Pancreas (tissue), 10 donors: ENCODE measurements around the gene CACNA1C. TPM values are rescaled to one million over a fixed set of nuclear protein-coding genes. Genes with fewer than 3 reads are reported as not detected.

Experiments used
- ATAC-seq, 4 donors: fragments of 200-7000 bp; cut with Tn5 transposase; one replicate each; pipeline versions ENCODE4 v1.8.0 to v1.9.1; 2020; ENCODE audit warnings: mild to moderate bottlenecking in 4 of 4, moderate library complexity in 4 of 4
- DNase-seq, 6 donors: peaks; one replicate each; pipeline ENCODE4 v3.0.0-alpha.2; 2020
- FAIRE-seq: peaks from 2 replicates; lab custom pipeline; 2012; peaks lifted over from hg19 to GRCh38; lab: Jason Lieb, UNC
- H3K27ac ChIP-seq, 4 donors: fragments of 200-600 bp; sonication (generic); 1 replicate in 3 of 4; 2 replicates in 1 of 4; pipeline versions ENCODE4 v1.5.0 to v1.8.0; 2020
- H3K27me3 ChIP-seq, 4 donors: fragments of 200-600 bp; one replicate each; pipeline ENCODE4 v1.8.0; 2021
- H3K36me3 ChIP-seq, 3 donors: fragments of 200-600 bp; sonication (generic) in 1 of 3; one replicate each; pipeline versions ENCODE4 v1.5.0 to v1.8.0; 2020 to 2021
- H3K4me1 ChIP-seq, 3 donors: fragments of 200-600 bp; one replicate each; pipeline ENCODE4 v1.8.0; 2021
- H3K4me3 ChIP-seq, 4 donors: fragments of 200-600 bp; sonication (generic) in 2 of 4; one replicate each; pipeline versions ENCODE4 v1.5.0 to v1.8.0; 2020 to 2021
- H3K9me3 ChIP-seq, 4 donors: fragments of 200-600 bp; one replicate each; pipeline ENCODE4 v1.8.0; 2021
- WGBS, 2 donors: extraction: QIAGEN DNeasy Blood & Tissue Kit; methylation state at CpG; one replicate each; pipeline ENCODE4 v1.1.7; 2013; 5-methylcytosine and 5-hydroxymethylcytosine counted together
- intact Hi-C, 3 donors: fragments of 100-400 bp; cut with DNase I; formaldehyde crosslinking; loops; one replicate each; pipeline versions ENCODE4 v1.11.1 to v1.14.2; 2022
- polyA plus RNA-seq, 2 donors: library from polyadenylated mRNA; stranded (reverse); fragments of 200-250 nt; gene quantifications; one replicate each; pipeline ENCODE4 v1.2.3, GENCODE V29; 2013
- total RNA-seq, 6 donors: library from RNA; stranded (reverse); fragmentation: NEBNext Ultra II Directional in 4 of 6; extraction: Animal tissue kit (Norgen Biotek cat#: 25700) in 4 of 6; gene quantifications; one replicate each; pipeline versions ENCODE4 v1.2.1 to v1.2.4, GENCODE V29; 2021 to 2023
- TF ChIP-seq, protein P1 (sequence below), 4 donors: fragments of 200-600 bp; sonication (generic) in 3 of 4; IDR thresholded peaks; one replicate each; pipeline versions ENCODE4 v1.5.0 to v1.8.0; 2021; ENCODE audit warnings: antibody characterized with exemption in 4 of 4
- donor health status: healthy with polysubstance abuse.
- donor health status: DM: no; HTN: no; CAD: no; lungs with moderate emphysema.
- donor health status: DM: no; HTN: no; CAD: no.
- donor health status: control.
- donor health status: control.
- donor health status: Bipolar disorder and iron deficiency.
- donor health status: DM: yes; HTN: yes; CAD: no.
- donor health status: DM: no; HTN: no; CAD: no.
- donor health status: DM: no; HTN: no; CAD: no.
- donor health status: DM: yes; HTN: yes; CAD: no.

CACNA1C gene
- total and polyA plus RNA-seq, 8 donors, result 1.2 to 3.8 (median 2.3) TPM

DNA sequence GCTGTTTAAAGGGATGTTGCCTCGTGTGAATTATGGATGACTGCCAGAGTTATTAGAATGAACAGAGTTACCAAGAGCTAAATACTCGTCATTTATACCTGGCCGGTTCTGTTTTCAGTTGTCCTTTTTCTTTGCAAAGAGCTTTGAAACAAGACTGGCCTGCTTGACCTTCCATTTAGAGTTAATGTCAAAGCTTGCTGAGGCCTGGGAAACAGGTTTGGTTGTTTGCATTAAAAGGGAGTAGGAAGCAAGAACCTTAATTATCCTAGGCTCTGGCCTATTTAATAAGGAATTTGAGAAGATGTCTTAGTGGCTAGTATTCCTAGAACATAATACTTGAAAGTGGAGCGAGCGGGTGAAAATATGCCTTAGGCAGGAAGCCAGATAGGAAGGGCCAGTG is 233.3 kb downstream of the CACNA1C start:
- intact Hi-C loops, result loop anchor here in 1 of 3 donors (5.0 kb wide), 1 partner anchor 229 kb away; no protein-coding TSS in a partner anchor
- no peak overlapping the region for H3K27ac ChIP-seq

GRCh38 chr12:2286461-2287131 is 233.8 kb downstream of the CACNA1C start:
- Histone ChIP-seq H3K9me3 (no peaks in the 10 kb centered on the region), H3K27me3 (no peaks in the 10 kb centered on the region), H3K36me3 (no peaks in the 10 kb centered on the region), H3K4me1 (no peaks in the 10 kb centered on the region), H3K4me3 (no peak overlapping the region), H3K27ac (no peak overlapping the region)
- FAIRE-seq (no peak), ATAC-seq (peak in 1 of 4 donors; percentile 21), DNase-seq (peak in 1 of 6 donors; percentile 15)
- 72% methylated on average over 9 of the region's 9 CpGs for WGBS, 2 donors
- intact Hi-C loops, result loop anchor here in 1 of 3 donors (5.0 kb wide), 1 partner anchor 229 kb away; no protein-coding TSS in a partner anchor
- TF ChIP-seq, protein P1, sequence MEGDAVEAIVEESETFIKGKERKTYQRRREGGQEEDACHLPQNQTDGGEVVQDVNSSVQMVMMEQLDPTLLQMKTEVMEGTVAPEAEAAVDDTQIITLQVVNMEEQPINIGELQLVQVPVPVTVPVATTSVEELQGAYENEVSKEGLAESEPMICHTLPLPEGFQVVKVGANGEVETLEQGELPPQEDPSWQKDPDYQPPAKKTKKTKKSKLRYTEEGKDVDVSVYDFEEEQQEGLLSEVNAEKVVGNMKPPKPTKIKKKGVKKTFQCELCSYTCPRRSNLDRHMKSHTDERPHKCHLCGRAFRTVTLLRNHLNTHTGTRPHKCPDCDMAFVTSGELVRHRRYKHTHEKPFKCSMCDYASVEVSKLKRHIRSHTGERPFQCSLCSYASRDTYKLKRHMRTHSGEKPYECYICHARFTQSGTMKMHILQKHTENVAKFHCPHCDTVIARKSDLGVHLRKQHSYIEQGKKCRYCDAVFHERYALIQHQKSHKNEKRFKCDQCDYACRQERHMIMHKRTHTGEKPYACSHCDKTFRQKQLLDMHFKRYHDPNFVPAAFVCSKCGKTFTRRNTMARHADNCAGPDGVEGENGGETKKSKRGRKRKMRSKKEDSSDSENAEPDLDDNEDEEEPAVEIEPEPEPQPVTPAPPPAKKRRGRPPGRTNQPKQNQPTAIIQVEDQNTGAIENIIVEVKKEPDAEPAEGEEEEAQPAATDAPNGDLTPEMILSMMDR (IDR thresholded peaks at IDR 0.05), result no peak

More for the DNA sequence above, 233.3 kb downstream of the CACNA1C start:
- H3K9me3 ChIP-seq, result no peaks in the 10 kb centered on the region
- no peaks in the 10 kb centered on the region for H3K36me3 ChIP-seq
- FAIRE-seq (no peak), ATAC-seq (no peak), DNase-seq (no peak)
- no peak overlapping the region for H3K4me3 ChIP-seq
- WGBS, 2 donors, result 61 to 64% methylated on average over 5 of the region's 5 CpGs
- H3K27me3 ChIP-seq, result no peaks in the 10 kb centered on the region
- TF ChIP-seq, protein P1 (IDR thresholded peaks at IDR 0.05), result no peak
- H3K4me1 ChIP-seq, result no peaks in the 10 kb centered on the region

- ATAC-seq (no peak), DNase-seq (no peak), FAIRE-seq (no peak)
- Histone ChIP-seq H3K9me3 (no peaks in the 10 kb centered on the region), H3K27me3 (no peaks in the 10 kb centered on the region), H3K36me3 (no peaks in the 10 kb centered on the region), H3K4me3 (no peak overlapping the region), H3K27ac (no peak overlapping the region), H3K4me1 (no peaks in the 10 kb centered on the region)
- TF ChIP-seq, protein P1 (IDR thresholded peaks at IDR 0.05), result no peak
- intact Hi-C loops, result loop anchor here in 1 of 3 donors (5.0 kb wide), 1 partner anchor 230 kb away; no protein-coding TSS in a partner anchor
- 69 to 76% methylated on average over 12 of the region's 12 CpGs for WGBS, 2 donors
These were observed 234.4 kb downstream of the CACNA1C start for GRCh38 chr12:2287151-2287550.

GRCh38 chr12:2287589-2287988 is 234.8 kb downstream of the CACNA1C start:
- Histone ChIP-seq H3K4me1 (no peaks in the 10 kb centered on the region), H3K27me3 (no peaks in the 10 kb centered on the region), H3K9me3 (no peaks in the 10 kb centered on the region), H3K4me3 (no peak overlapping the region), H3K27ac (no peak overlapping the region), H3K36me3 (no peaks in the 10 kb centered on the region)
- intact Hi-C loops, result loop anchor here in 1 of 3 donors (5.0 kb wide), 1 partner anchor 230 kb away; no protein-coding TSS in a partner anchor
- no peak for DNase-seq
- WGBS, 2 donors, result 52 to 54% methylated on average over 5 of the region's 5 CpGs
- no peak for FAIRE-seq
- TF ChIP-seq, protein P1 (IDR thresholded peaks at IDR 0.05), result no peak
- no peak for ATAC-seq

DNA sequence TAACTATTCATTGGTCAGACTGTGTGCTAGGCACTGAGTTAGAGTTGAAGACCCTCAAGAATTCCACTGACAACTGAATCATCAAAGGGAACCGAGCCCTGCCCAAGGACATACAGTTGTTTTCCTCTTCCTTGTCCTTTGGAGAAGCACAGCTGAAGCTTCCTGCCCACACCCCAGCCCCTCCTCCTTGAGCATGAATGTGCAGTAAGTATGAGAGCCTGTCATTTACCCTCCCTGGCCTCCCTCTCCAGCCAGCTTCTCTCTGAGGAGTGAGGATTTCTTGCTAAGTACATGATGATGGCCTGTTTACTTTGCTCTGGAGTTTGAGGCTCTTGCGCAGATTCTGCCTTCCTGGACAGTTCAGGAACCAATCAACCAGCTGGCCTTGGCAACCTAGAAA is 235.2 kb downstream of the CACNA1C start:
- 60 to 65% methylated on average over 2 of the region's 2 CpGs for WGBS, 2 donors
- H3K4me3 ChIP-seq, result no peak overlapping the region
- H3K27me3 ChIP-seq, result no peaks in the 10 kb centered on the region
- ATAC-seq (peak in 1 of 4 donors; percentile 37), DNase-seq (peak in 1 of 6 donors; percentile 12), FAIRE-seq (no peak)
- H3K36me3 ChIP-seq, result no peaks in the 10 kb centered on the region
- H3K27ac ChIP-seq, result no peak overlapping the region
- TF ChIP-seq, protein P1 (IDR thresholded peaks at IDR 0.05), result no peak
- H3K9me3 ChIP-seq, result no peaks in the 10 kb centered on the region
- H3K4me1 ChIP-seq, result no peaks in the 10 kb centered on the region
- intact Hi-C loops, result loop anchor here in 1 of 3 donors (5.0 kb wide), 1 partner anchor 231 kb away; no protein-coding TSS in a partner anchor
